ENCODE results near the gene CES3.
A peak's percentile ranks its signal among the peaks of the same experiment; 100 is the strongest.
"Not testable (repeated sequence)": the region's sequence is repeated elsewhere in the genome, so short reads cannot be mapped to it uniquely, and the experiment has no call there.

Gene CES3

GRCh38 chr16:66988197-66988788 lies 27.2 kb downstream of the CES3 start, which contains the start of gene CES4A:
Gene CES4A, plus strand, starts transcription at chr16:66988589. Its CDS starts 184 bp downstream, at chr16:66988773.
- H3K4me3 ChIP-seq (ENCODE audit: low read depth, low read length), result no peak within 1 kb of the TSS
- H3K36me3 ChIP-seq (ENCODE audit: control insufficient read depth, insufficient read depth, low read length), result no peaks in the 10 kb centered on the region
- no peaks in the 10 kb centered on the region for H3K4me1 ChIP-seq (ENCODE audit: control insufficient read depth, insufficient read depth, low read length)
- no peak within 1 kb of the TSS for H3K9ac ChIP-seq (ENCODE audit: low read length)
- no peaks in the 10 kb centered on the region for H3K9me3 ChIP-seq (ENCODE audit: control insufficient read depth, insufficient read depth, low read depth, low read length)
- H3K27ac ChIP-seq (ENCODE audit: low read depth, low read length), result no peak within 1 kb of the TSS
- H3K27me3 ChIP-seq (ENCODE audit: control insufficient read depth, insufficient read depth, low read length), result no peaks in the 10 kb centered on the region; the same call in 1 of the 2 replicates

- H3K27ac ChIP-seq (ENCODE audit: low read depth, low read length), result no peak overlapping the region
- no peak overlapping the region for H3K9ac ChIP-seq (ENCODE audit: low read length)
- no peak overlapping the region for H3K4me3 ChIP-seq (ENCODE audit: low read depth, low read length)
- H3K4me1 ChIP-seq (ENCODE audit: control insufficient read depth, insufficient read depth, low read length), result no peaks in the 10 kb centered on the region
- H3K27me3 ChIP-seq (ENCODE audit: control insufficient read depth, insufficient read depth, low read length), result no peaks in the 10 kb centered on the region; the same call in 1 of the 2 replicates
- H3K9me3 ChIP-seq (ENCODE audit: control insufficient read depth, insufficient read depth, low read depth, low read length), result no peaks in the 10 kb centered on the region
- H3K36me3 ChIP-seq (ENCODE audit: control insufficient read depth, insufficient read depth, low read length), result no peaks in the 10 kb centered on the region
Observed at GRCh38 chr16:66991545-66992077, 30.5 kb downstream of the CES3 start.

DNA sequence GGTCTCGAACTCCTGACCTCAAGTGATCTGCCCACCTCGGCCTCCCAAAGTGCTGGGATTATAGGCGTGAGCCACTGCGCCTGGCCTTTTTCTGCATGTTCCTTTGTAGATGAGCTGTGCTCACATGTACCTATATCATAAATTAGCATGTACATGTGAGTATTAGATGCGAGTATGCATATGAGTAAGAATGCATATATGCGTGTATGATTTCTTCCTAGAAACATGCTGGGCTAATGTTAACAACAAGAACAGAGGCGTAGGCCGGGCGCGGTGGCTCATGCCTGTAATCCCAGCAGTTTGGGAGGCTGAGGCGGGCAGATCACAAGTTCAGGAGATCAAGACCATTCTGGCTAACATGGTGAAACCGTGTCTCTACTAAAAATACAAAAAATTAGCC lies 32.5 kb downstream of the CES3 start:
- not testable (repeated sequence) for H3K4me1 ChIP-seq (ENCODE audit: control insufficient read depth, insufficient read depth, low read length); H3K36me3 ChIP-seq (ENCODE audit: control insufficient read depth, insufficient read depth, low read length); H3K9ac ChIP-seq (ENCODE audit: low read length); H3K4me3 ChIP-seq (ENCODE audit: low read depth, low read length); H3K27ac ChIP-seq (ENCODE audit: low read depth, low read length); H3K9me3 ChIP-seq (ENCODE audit: control insufficient read depth, insufficient read depth, low read depth, low read length)
- peaks cover 17% of the 10 kb centered on the region for H3K27me3 ChIP-seq (ENCODE audit: control insufficient read depth, insufficient read depth, low read length)

- no peak overlapping the region for H3K27ac ChIP-seq (ENCODE audit: low read depth, low read length)
- peaks cover 4% of the 10 kb centered on the region; the same call in 1 of the 2 replicates for H3K4me1 ChIP-seq (ENCODE audit: control insufficient read depth, insufficient read depth, low read length)
- H3K4me3 ChIP-seq (ENCODE audit: low read depth, low read length), result no peak overlapping the region
- H3K9ac ChIP-seq (ENCODE audit: low read length), result no peak overlapping the region
- H3K36me3 ChIP-seq (ENCODE audit: control insufficient read depth, insufficient read depth, low read length), result no peaks in the 10 kb centered on the region
- no peaks in the 10 kb centered on the region for H3K9me3 ChIP-seq (ENCODE audit: control insufficient read depth, insufficient read depth, low read depth, low read length)
- peaks cover 45% of the 10 kb centered on the region for H3K27me3 ChIP-seq (ENCODE audit: control insufficient read depth, insufficient read depth, low read length)
Observed at GRCh38 chr16:66996324-66996982, 35.4 kb downstream of the CES3 start.

DNA sequence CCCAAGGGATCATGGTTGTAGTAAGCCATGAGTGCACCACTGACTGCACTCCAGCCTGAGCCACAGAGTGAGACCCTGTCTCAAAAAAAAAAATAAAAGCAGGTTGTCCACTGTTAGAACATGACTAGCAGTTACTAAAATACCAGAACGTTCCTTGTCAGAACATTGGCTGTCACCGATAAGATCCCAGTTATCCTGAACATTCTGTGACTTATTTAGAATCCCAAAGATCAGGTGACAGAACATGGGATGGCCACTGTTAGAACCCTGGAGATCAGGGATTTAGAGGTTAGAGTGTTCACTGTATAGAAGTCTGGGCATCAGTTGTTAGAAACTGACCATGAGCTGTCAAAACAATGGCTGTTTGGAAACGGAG lies 35.9 kb downstream of the CES3 start:
- peaks cover 5% of the 10 kb centered on the region; the same call in 1 of the 2 replicates for H3K4me1 ChIP-seq (ENCODE audit: control insufficient read depth, insufficient read depth, low read length)

DNA sequence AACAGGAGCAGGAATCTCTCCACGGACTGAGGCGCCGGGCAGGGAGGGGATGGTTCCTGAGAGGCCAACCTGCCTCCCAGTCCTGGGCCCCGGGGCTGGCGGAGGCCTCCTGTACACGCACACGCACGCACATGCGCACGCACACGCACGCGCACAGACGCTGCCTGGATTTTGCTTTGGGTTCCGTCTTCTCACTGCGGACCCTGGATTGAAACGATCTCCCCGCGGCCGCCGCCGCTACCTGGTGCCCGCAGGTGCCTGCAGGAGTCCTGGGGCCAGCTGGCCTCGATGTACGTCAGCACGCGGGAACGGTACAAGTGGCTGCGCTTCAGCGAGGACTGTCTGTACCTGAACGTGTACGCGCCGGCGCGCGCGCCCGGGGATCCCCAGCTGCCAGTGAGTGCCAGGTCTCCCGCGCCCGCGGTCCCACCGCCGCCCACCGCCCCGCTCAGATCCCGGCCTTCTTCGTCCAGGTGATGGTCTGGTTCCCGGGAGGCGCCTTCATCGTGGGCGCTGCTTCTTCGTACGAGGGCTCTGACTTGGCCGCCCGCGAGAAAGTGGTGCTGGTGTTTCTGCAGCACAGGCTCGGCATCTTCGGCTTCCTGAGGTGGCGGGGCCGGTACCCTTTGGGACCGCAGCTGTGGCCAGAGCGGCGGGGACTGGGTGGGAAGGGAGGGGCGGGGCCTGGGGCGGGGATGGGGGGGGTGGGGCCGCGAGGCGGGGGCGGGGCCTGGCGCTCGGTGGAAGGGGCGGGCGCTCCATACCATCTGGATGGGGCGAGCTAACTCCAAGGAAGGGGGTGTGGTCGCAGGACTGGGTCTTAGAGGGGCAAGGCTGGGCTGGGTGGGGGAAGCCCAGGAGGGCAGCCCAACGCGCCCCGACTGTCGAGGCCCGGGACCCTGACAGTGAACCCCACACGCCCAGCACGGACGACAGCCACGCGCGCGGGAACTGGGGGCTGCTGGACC lies 39.6 kb downstream of the CES3 start:
- no peak overlapping the region for H3K27ac ChIP-seq (ENCODE audit: low read depth, low read length)
- no peaks in the 10 kb centered on the region for H3K9me3 ChIP-seq (ENCODE audit: control insufficient read depth, insufficient read depth, low read depth, low read length)
- H3K36me3 ChIP-seq (ENCODE audit: control insufficient read depth, insufficient read depth, low read length), result no peaks in the 10 kb centered on the region
- H3K4me1 ChIP-seq (ENCODE audit: control insufficient read depth, insufficient read depth, low read length), result peaks cover 5% of the 10 kb centered on the region; the same call in 1 of the 2 replicates
- no peak overlapping the region for H3K9ac ChIP-seq (ENCODE audit: low read length)
- H3K27me3 ChIP-seq (ENCODE audit: control insufficient read depth, insufficient read depth, low read length), result peaks cover 73% of the 10 kb centered on the region
- H3K4me3 ChIP-seq (ENCODE audit: low read depth, low read length), result peak overlapping the region; percentile 76

More for the DNA sequence above, 35.9 kb downstream of the CES3 start:
- Histone ChIP-seq H3K36me3 (ENCODE audit: control insufficient read depth, insufficient read depth, low read length) (no peaks in the 10 kb centered on the region), H3K4me3 (ENCODE audit: low read depth, low read length) (no peak overlapping the region), H3K9me3 (ENCODE audit: control insufficient read depth, insufficient read depth, low read depth, low read length) (no peaks in the 10 kb centered on the region), H3K27ac (ENCODE audit: low read depth, low read length) (no peak overlapping the region), H3K27me3 (ENCODE audit: control insufficient read depth, insufficient read depth, low read length) (peaks cover 50% of the 10 kb centered on the region), H3K9ac (ENCODE audit: low read length) (no peak overlapping the region)

DNA sequence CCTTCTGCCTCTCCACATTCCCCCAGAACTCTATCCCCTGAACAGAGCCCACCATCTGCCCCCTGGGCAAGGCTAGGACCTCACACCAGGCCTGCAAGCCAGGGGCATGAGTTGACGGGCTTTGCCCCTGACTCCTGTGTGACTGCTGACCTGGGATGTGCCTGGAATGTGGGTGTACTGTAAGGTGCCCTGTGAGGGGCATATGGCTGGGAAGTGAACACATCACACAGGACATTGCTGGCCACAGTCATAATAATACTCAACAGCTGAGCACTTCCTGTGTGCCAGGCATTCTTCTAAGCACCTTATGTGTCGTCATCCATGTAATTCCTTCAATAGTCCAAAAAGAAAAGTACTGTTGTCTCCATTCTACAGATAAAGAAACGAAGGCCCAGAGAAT lies 40.7 kb downstream of the CES3 start:
- no peaks in the 10 kb centered on the region for H3K36me3 ChIP-seq (ENCODE audit: control insufficient read depth, insufficient read depth, low read length)
- H3K9ac ChIP-seq (ENCODE audit: low read length), result no peak overlapping the region
- no peak overlapping the region for H3K4me3 ChIP-seq (ENCODE audit: low read depth, low read length)
- H3K27ac ChIP-seq (ENCODE audit: low read depth, low read length), result no peak overlapping the region
- peaks cover 73% of the 10 kb centered on the region for H3K27me3 ChIP-seq (ENCODE audit: control insufficient read depth, insufficient read depth, low read length)
- no peaks in the 10 kb centered on the region for H3K9me3 ChIP-seq (ENCODE audit: control insufficient read depth, insufficient read depth, low read depth, low read length)
- H3K4me1 ChIP-seq (ENCODE audit: control insufficient read depth, insufficient read depth, low read length), result peaks cover 5% of the 10 kb centered on the region; the same call in 1 of the 2 replicates

DNA sequence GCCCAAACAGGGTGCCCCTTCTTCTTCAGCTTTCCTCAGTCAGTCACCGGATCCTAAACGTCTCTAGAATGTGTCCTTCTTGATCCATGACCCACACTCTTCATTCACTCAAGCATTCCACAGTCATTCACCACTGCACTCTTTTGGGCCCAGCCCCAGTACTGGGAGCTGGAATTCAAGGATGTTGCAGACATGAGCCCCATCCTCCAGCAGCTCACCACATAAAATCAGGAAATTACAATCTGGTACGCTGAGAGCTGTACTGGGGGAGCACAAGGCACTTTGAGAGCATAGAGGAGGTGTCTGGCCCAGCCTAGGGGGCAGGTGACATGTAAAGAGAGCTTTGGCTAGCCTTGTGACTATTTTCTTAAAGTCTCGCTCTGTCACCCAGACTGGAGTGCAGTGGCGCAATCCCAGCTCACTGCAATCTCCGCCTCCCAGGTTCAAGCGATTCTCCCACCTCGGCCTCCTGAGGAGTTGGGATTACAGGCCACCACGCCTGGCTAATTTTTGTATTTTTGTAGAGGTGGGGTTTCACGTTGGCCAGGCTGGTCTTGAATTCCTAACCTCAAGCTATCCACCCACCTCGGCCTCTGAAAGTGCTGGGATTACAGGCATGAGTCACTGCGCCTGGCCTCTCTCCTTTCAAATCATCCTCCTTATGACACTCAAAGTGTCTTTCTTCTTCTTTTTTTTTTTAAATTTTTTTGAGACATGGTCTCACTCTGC lies 46.0 kb downstream of the CES3 start:
- H3K36me3 ChIP-seq (ENCODE audit: control insufficient read depth, insufficient read depth, low read length), result no peaks in the 10 kb centered on the region
- H3K9me3 ChIP-seq (ENCODE audit: control insufficient read depth, insufficient read depth, low read depth, low read length), result no peaks in the 10 kb centered on the region
- no peak overlapping the region for H3K4me3 ChIP-seq (ENCODE audit: low read depth, low read length)
- peaks cover 24% of the 10 kb centered on the region for H3K27me3 ChIP-seq (ENCODE audit: control insufficient read depth, insufficient read depth, low read length)
- H3K4me1 ChIP-seq (ENCODE audit: control insufficient read depth, insufficient read depth, low read length), result no peaks in the 10 kb centered on the region
- H3K27ac ChIP-seq (ENCODE audit: low read depth, low read length), result no peak overlapping the region
- no peak overlapping the region for H3K9ac ChIP-seq (ENCODE audit: low read length)

DNA sequence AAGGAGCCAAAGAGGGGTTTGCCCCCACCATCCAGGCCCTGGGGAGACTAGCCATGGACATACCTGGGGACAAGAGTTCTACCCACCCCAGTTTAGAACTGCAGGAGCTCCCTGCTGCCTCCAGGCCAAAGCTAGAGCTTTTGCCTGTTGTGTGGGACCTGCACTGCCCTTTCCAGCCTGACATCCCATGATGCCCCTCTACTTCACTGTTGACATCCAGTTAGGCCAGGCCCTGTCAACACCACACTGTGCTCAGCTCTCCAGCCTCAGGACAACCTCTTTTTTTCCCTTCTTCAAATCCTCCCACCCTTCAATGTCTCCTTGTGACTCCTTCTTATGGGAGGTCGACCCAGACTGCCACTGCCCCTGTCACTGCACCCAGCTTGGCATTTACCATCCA lies 48.1 kb downstream of the CES3 start:
- Histone ChIP-seq H3K9me3 (ENCODE audit: control insufficient read depth, insufficient read depth, low read depth, low read length) (no peaks in the 10 kb centered on the region), H3K9ac (ENCODE audit: low read length) (no peak overlapping the region), H3K4me1 (ENCODE audit: control insufficient read depth, insufficient read depth, low read length) (peaks cover 6% of the 10 kb centered on the region; the same call in 1 of the 2 replicates), H3K4me3 (ENCODE audit: low read depth, low read length) (no peak overlapping the region), H3K27ac (ENCODE audit: low read depth, low read length) (no peak overlapping the region), H3K36me3 (ENCODE audit: control insufficient read depth, insufficient read depth, low read length) (no peaks in the 10 kb centered on the region), H3K27me3 (ENCODE audit: control insufficient read depth, insufficient read depth, low read length) (peaks cover 22% of the 10 kb centered on the region)

- Histone ChIP-seq H3K27me3 (ENCODE audit: control insufficient read depth, insufficient read depth, low read length) (peaks cover 37% of the 10 kb centered on the region), H3K9me3 (ENCODE audit: control insufficient read depth, insufficient read depth, low read depth, low read length) (no peaks in the 10 kb centered on the region), H3K36me3 (ENCODE audit: control insufficient read depth, insufficient read depth, low read length) (no peaks in the 10 kb centered on the region), H3K27ac (ENCODE audit: low read depth, low read length) (no peak overlapping the region), H3K9ac (ENCODE audit: low read length) (no peak overlapping the region), H3K4me1 (ENCODE audit: control insufficient read depth, insufficient read depth, low read length) (peaks cover 11% of the 10 kb centered on the region; the same call in 1 of the 2 replicates), H3K4me3 (ENCODE audit: low read depth, low read length) (no peak overlapping the region)
Observed at GRCh38 chr16:67011274-67011673, 50.2 kb downstream of the CES3 start.

Measured in HUES6 (cell line).